WERI-Rb-1 (cell line): ENCODE measurements around the gene FAM156B.
"Not testable (repeated sequence)": the region's sequence is repeated elsewhere in the genome, so short reads cannot be mapped to it uniquely, and the experiment has no call there.

ENCODE experiments used
- DNase-seq: peaks from one replicate; pipeline ENCODE4 v3.0.0-alpha.2; 2020
- H3K27ac ChIP-seq: fragments of 250-450 bp; sonication (Bioruptor Pico); 2 replicates; pipeline ENCODE4 v1.5.1; 2020; ENCODE audit warnings: mild to moderate bottlenecking, moderate library complexity
- H3K27me3 ChIP-seq: fragments of 250-450 bp; sonication (Bioruptor Pico); 2 replicates; pipeline ENCODE4 v1.5.1; 2021; ENCODE audit warnings: mild to moderate bottlenecking, low read depth, moderate library complexity; ENCODE audit not compliant: insufficient read depth, severe bottlenecking
- H3K36me3 ChIP-seq: fragments of 250-450 bp; sonication (Bioruptor Pico); 2 replicates; pipeline ENCODE4 v1.5.1; 2020; ENCODE audit warnings: mild to moderate bottlenecking, moderate library complexity
- H3K4me3 ChIP-seq: 2 replicates; pipeline ENCODE4 v1.5.1; 2011; ENCODE audit warnings: low read depth, mild to moderate bottlenecking, control low read depth, low read length
- H3K9me3 ChIP-seq: fragments of 250-450 bp; sonication (Bioruptor Pico); 2 replicates; pipeline ENCODE4 v1.5.1; 2021; ENCODE audit warnings: mild to moderate bottlenecking, moderate library complexity; ENCODE audit not compliant: severe bottlenecking
- TF ChIP-seq, protein P1 (sequence below): IDR thresholded peaks from 2 replicates; pipeline ENCODE4 v1.5.1; 2011; ENCODE audit warnings: low read depth, mild to moderate bottlenecking, control low read depth, inconsistent platforms, low read length

Gene FAM156B, protein sequence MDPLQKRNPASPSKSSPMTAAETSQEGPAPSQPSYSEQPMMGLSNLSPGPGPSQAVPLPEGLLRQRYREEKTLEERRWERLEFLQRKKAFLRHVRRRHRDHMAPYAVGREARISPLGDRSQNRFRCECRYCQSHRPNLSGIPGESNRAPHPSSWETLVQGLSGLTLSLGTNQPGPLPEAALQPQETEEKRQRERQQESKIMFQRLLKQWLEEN

DNA sequence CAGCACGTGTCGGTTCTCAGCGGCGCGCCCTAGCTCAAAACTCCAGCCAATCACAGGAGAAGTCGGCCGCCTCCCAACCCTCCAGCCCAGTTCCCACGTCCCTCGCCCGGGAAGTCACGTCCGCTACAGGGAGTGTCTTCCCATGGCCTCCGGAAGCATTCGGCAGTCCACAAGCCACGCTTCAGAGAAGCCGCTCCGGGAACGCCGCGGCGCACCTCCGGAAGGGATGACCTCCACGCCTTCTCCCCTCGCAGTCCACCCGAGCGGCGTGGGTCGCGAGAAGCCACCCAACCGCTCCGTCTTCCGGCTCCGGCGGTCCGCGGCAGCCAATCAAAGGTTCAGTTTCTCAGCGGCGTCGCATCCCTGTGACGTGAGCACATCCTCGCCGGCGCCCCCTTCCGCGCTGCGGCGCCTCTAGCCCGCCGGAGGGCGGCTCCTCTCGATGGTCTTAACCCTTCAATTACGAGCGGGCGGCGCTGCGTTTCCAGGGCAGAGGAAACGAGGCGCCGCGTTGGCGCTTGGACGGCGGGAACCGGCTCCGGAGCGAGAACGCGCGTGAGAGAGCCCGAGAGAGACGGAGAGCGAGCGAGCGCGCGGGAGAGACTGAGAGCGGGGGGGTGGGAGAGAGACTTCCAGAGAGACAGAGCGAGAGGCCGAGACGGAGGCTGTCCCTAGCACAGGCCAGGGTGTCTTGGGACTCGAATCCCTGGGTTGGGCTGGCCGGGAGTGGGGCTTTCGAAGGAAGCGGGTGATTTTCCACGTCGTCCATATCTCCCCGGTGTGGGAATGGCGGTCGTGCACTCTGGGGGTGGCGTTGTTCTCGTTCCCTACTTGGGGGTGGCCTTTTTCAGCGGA, at the start of gene FAM156B:
TSS of gene FAM156B (plus strand) at position 476 of the 855 bp plus-strand sequence. CDS start 9,896 bp downstream, outside the sequence.
- not testable (repeated sequence) for H3K27me3 ChIP-seq

DNA sequence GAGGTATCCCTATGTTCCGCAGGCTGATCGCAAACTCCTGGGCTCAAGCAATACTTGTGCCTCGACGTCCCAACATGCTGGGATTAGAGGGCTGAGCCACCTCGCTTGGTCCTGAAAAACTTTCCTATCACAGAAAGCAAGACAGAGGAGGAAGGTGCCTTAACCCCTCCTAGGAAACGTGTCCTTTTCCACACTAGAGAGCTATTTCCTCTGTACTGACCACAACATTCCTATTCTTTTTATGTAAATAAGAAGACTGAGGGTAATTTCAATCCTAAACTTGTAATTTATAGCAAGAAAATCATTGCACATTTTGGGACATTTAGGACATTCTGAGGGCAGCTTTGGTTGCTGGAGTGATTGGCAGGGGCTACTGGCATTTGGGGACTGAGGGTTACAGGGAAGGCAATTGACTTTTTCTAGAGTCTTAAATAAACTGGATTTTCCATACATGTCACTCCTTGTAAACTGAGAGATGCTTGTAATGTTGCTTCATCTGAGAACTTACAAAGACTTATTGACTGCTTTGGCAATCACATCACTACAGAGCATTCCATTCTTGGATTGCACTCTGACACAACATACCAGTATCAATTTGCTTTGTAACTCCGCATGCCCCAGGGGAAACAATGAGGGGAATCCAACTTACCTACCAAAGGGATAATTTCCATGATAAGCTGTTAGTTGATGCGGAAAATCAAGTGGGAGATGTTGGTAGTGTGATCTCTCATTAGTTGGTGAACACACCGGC, 44.8 kb upstream of the FAM156B start:
- Histone ChIP-seq H3K27me3 (peaks cover 35% of the 10 kb centered on the region), H3K36me3 (no peaks in the 10 kb centered on the region), H3K9me3 (no peaks in the 10 kb centered on the region), H3K4me3 (no peak overlapping the region), H3K27ac (no peak overlapping the region)
- TF ChIP-seq, protein P1, sequence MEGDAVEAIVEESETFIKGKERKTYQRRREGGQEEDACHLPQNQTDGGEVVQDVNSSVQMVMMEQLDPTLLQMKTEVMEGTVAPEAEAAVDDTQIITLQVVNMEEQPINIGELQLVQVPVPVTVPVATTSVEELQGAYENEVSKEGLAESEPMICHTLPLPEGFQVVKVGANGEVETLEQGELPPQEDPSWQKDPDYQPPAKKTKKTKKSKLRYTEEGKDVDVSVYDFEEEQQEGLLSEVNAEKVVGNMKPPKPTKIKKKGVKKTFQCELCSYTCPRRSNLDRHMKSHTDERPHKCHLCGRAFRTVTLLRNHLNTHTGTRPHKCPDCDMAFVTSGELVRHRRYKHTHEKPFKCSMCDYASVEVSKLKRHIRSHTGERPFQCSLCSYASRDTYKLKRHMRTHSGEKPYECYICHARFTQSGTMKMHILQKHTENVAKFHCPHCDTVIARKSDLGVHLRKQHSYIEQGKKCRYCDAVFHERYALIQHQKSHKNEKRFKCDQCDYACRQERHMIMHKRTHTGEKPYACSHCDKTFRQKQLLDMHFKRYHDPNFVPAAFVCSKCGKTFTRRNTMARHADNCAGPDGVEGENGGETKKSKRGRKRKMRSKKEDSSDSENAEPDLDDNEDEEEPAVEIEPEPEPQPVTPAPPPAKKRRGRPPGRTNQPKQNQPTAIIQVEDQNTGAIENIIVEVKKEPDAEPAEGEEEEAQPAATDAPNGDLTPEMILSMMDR: no peak
- no peak for DNase-seq

More for the DNA sequence above, at the start of gene FAM156B:
- H3K4me3 ChIP-seq, H3K27ac ChIP-seq, H3K36me3 ChIP-seq, DNase-seq, H3K9me3 ChIP-seq: not testable (repeated sequence)

DNA sequence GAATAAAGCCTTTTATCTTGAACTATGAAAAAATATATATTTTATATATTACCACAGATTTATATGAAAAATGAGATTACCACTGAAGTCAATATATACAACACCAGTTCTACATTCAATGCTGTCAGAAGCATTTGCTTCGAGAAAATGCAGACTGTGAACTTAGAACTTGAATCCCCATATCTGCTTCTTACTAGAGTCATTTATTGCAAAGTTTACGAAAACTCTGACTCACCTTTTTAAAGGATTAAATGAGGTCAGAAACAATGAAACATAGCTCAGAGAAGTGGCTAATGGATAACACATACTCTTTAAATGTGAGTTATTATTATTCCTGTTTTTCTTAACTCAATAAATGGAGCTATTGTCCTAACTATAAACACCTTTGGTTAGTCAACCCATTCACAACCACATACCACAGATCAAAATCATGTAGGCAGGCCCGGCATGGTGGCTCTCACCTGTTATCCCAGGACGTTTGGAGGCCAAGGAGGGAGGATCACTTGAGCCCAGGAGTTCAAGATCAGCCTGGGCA, 40.1 kb upstream of the FAM156B start:
- not testable (repeated sequence) for DNase-seq, H3K36me3 ChIP-seq, H3K4me3 ChIP-seq, H3K9me3 ChIP-seq, H3K27ac ChIP-seq
- H3K27me3 ChIP-seq: peaks cover 18% of the 10 kb centered on the region

DNA sequence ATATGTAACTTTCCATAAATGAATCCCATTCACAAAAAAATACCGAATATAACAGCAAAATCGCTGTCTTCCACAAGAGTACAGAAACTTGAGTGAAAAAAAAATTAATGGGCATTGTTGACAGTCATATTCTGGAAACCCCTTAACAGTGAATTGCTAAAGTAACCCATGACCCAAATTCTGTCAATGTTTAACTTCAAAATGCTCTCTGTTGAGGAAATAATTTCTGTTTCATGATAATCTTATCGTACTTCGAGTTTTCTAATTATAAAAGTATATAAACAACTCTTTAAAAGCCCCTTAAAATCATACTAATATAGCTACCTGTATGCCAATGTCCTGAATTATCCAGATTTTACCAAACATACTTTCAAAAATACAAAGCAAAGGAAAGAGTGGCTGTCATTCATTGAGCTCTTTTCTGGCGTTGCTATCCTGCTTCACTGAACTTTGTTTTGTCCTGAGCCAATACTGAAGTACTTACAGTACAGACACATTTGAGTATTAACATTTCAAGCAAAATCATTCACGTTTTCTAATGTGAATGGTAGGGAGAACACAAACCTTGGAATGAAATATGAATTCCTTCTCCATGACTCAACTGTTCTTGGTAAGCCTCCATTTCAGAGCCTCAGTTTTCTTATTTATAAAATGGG, 31.7 kb upstream of the FAM156B start:
- Histone ChIP-seq H3K9me3 (no peaks in the 10 kb centered on the region), H3K36me3 (no peaks in the 10 kb centered on the region), H3K27me3 (peaks cover 36% of the 10 kb centered on the region), H3K4me3 (no peak overlapping the region), H3K27ac (no peak overlapping the region)
- TF ChIP-seq, protein P1: no peak
- DNase-seq: no peak

DNA sequence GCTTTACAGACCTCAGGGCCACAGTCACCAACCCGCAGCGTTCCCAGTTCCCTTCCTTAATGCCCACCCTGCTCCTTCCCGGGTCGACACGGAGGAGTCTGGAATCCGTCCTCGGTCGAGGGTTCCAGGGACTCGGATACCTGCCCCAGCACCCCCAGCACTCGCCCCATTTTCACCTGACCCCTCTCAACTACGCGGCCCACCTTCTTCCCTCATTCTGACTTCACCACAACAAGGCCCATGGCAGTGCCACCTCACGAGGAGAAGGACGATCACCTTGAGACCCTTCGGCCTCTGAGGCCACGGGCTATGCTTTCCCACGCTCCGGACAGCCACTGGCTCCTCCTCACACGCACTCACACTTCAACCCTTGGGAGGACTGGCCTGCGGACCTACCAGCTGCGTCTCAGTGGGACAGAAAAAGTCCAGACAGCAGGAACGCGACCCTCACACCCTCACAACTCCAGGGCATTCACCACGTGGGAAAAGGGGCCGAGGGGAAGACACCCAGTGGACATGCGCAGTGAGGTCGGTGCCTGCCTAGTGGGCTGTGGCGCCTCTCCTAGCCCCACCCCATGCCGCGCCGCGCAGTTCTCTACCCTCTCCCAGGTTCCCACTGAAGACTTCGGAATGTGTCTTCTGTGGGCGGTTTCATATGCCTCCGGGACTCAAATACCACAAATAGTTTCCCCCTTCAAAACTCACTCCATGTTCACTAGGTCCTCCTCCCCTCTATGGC, 29.4 kb upstream of the FAM156B start, which contains the start of gene XAGE3:
TSS of gene XAGE3 (minus strand) at position 474 of the 739 bp plus-strand sequence. CDS start 950 bp downstream, outside the sequence.
- no peak within 1 kb of the TSS for H3K4me3 ChIP-seq
- TF ChIP-seq, protein P1: no peak
- no peaks in the 10 kb centered on the region for H3K9me3 ChIP-seq
- H3K27ac ChIP-seq: no peak within 1 kb of the TSS
- peaks cover 34% of the 10 kb centered on the region for H3K27me3 ChIP-seq
- no peaks in the 10 kb centered on the region for H3K36me3 ChIP-seq
- no peak for DNase-seq

DNA sequence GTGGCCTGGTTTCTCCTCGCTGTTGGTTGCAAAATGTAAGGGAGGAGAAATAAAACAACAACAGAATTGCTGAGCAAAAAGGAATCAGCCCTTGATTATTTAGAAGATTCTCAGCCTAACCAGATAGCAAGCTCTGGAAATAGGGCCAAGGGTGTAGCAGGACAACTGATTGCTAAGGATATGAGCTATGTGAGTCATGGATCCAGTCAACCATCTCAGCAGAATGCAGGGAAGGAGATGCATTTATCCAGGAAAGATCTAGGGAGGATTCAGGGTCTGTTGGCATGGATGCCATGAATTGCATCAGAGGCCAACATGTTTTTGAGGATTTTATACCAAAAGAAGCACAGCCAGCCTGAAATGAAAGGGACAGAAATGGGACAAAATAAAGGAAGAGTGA, 27.1 kb upstream of the FAM156B start:
- no peak overlapping the region for H3K4me3 ChIP-seq
- no peaks in the 10 kb centered on the region for H3K36me3 ChIP-seq
- DNase-seq: no peak
- TF ChIP-seq, protein P1: no peak
- no peaks in the 10 kb centered on the region for H3K9me3 ChIP-seq
- H3K27ac ChIP-seq: no peak overlapping the region
- H3K27me3 ChIP-seq: peaks cover 27% of the 10 kb centered on the region

DNA sequence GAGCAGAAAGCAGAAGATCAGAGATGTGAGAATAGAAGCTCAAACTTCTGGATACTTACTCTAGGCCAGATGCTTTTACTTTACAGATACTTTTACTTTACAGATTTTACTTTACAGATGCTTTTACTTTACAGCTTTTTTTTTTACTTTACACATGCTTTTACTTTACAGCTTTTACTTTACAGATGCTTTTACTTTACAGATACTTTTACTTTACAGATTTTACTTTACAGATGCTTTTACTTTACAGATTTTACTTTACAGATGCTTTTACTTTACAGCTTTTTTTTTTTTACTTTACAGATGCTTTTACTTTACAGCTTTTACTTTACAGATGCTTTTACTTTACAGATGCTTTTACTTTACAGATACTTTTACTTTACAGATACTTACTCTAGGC, 23.3 kb upstream of the FAM156B start:
- not testable (repeated sequence) for H3K4me3 ChIP-seq, H3K9me3 ChIP-seq, DNase-seq, H3K27ac ChIP-seq, H3K36me3 ChIP-seq
- peaks cover 23% of the 10 kb centered on the region for H3K27me3 ChIP-seq
